TTC549 (cell line): ENCODE results near the gene NOC2L.
"Not testable (repeated sequence)": the region's sequence is repeated elsewhere in the genome, so short reads cannot be mapped to it uniquely, and the experiment has no call there.

Experiments used
- FAIRE-seq: peaks from 2 replicates; lab custom pipeline; 2012; peaks lifted over from hg19 to GRCh38; lab: Jason Lieb, UNC

NOC2L gene

GRCh38 chr1:993379-993995 lies 34.4 kb upstream of the NOC2L start:
- FAIRE-seq = no peak

GRCh38 chr1:992362-992761 lies 33.3 kb upstream of the NOC2L start:
- FAIRE-seq = no peak

GRCh38 chr1:991895-992294 lies 32.8 kb upstream of the NOC2L start:
- FAIRE-seq = no peak

GRCh38 chr1:991275-991674 lies 32.2 kb upstream of the NOC2L start:
- FAIRE-seq = not testable (repeated sequence)

GRCh38 chr1:988061-988460 lies 29.0 kb upstream of the NOC2L start:
- not testable (repeated sequence) for FAIRE-seq

- no peak for FAIRE-seq
Observed at GRCh38 chr1:985126-985525, 26.1 kb upstream of the NOC2L start.

- FAIRE-seq = no peak
Observed at GRCh38 chr1:984476-984814, 25.4 kb upstream of the NOC2L start.

GRCh38 chr1:983798-984475 lies 24.9 kb upstream of the NOC2L start:
- no peak for FAIRE-seq

GRCh38 chr1:982765-983436 lies 23.8 kb upstream of the NOC2L start:
- FAIRE-seq = no peak

GRCh38 chr1:981955-982558 lies 23.0 kb upstream of the NOC2L start, which contains the start of gene PERM1:
TSS of gene PERM1 (minus strand) at chr1:982093. CDS start at chr1:981029, 1,064 bp downstream.
- no peak for FAIRE-seq

- FAIRE-seq = no peak
Observed at GRCh38 chr1:981491-981954, 22.5 kb upstream of the NOC2L start.

- FAIRE-seq = no peak
Observed at GRCh38 chr1:980602-981395, 21.7 kb upstream of the NOC2L start.

GRCh38 chr1:980137-980571 lies 21.1 kb upstream of the NOC2L start:
- no peak for FAIRE-seq

GRCh38 chr1:979744-980072 lies 20.7 kb upstream of the NOC2L start:
- FAIRE-seq = no peak

- FAIRE-seq = no peak
Observed at GRCh38 chr1:978835-979743, 20.0 kb upstream of the NOC2L start.

- no peak for FAIRE-seq
Observed at GRCh38 chr1:978069-978834, 19.2 kb upstream of the NOC2L start.

- not testable (repeated sequence) for FAIRE-seq
Observed at GRCh38 chr1:976791-977190, 17.7 kb upstream of the NOC2L start.

- FAIRE-seq = no peak
Observed at GRCh38 chr1:975896-976683, 17.0 kb upstream of the NOC2L start.

- FAIRE-seq = no peak
Observed at GRCh38 chr1:975365-975764, 16.3 kb upstream of the NOC2L start.
